ENCODE results near the gene KTN1.

The KTN1 gene

GRCh38 chr14:55604900-55605418, 25.0 kb downstream of the KTN1 start:
- peaks cover 35% of the 10 kb centered on the region for H4K20me1 ChIP-seq (ENCODE audit: low read depth, low read length)
- no peak overlapping the region for H3K9ac ChIP-seq (ENCODE audit: low read length)

GRCh38 chr14:55605793-55606192, 25.8 kb downstream of the KTN1 start:
- Histone ChIP-seq H4K20me1 (ENCODE audit: low read depth, low read length) (peaks cover 31% of the 10 kb centered on the region), H3K9me2 (replicated peaks; ENCODE audit: insufficient read depth, low read length) (no peaks in the 10 kb centered on the region), H3K4me3 (ENCODE audit: insufficient read depth, low read length, poor library complexity, severe bottlenecking) (no peak overlapping the region), H3K4me2 (ENCODE audit: low read depth, low read length, poor library complexity, severe bottlenecking) (no peak overlapping the region), H2AFZ (ENCODE audit: low read depth, low read length, severe bottlenecking) (no peak overlapping the region), H3K27ac (ENCODE audit: low read depth, low read length) (no peak overlapping the region), H3K9me3 (ENCODE audit: insufficient read depth, low read length) (no peaks in the 10 kb centered on the region), H3K36me3 (ENCODE audit: low read length) (no peaks in the 10 kb centered on the region), H3K9ac (ENCODE audit: low read length) (no peak overlapping the region), H3K27me3 (ENCODE audit: low read length) (no peaks in the 10 kb centered on the region), H3K79me2 (ENCODE audit: insufficient read depth, low read length) (peaks cover 99% of the 10 kb centered on the region), H3F3A (ENCODE audit: insufficient read depth) (no peaks in the 10 kb centered on the region)
- TF ChIP-seq CTCF (IDR thresholded peaks at IDR 0.05; ENCODE audit: insufficient read depth, low read length, poor library complexity, severe bottlenecking) (no peak), EZH2phosphoT487 (conservative IDR thresholded peaks at IDR 0.05; ENCODE audit: low read length) (no peak)

More at GRCh38 chr14:55604900-55605418, 25.0 kb downstream of the KTN1 start:
- H3K79me2 ChIP-seq (ENCODE audit: insufficient read depth, low read length), result peaks cover 99% of the 10 kb centered on the region
- no peaks in the 10 kb centered on the region for H3K27me3 ChIP-seq (ENCODE audit: low read length)
- no peak overlapping the region for H3K4me3 ChIP-seq (ENCODE audit: insufficient read depth, low read length, poor library complexity, severe bottlenecking)
- no peak overlapping the region for H3K4me2 ChIP-seq (ENCODE audit: low read depth, low read length, poor library complexity, severe bottlenecking)
- no peaks in the 10 kb centered on the region for H3K36me3 ChIP-seq (ENCODE audit: low read length)
- no peaks in the 10 kb centered on the region for H3F3A ChIP-seq (ENCODE audit: insufficient read depth)
- no peaks in the 10 kb centered on the region for H3K9me2 ChIP-seq (replicated peaks; ENCODE audit: insufficient read depth, low read length)
- no peaks in the 10 kb centered on the region for H3K9me3 ChIP-seq (ENCODE audit: insufficient read depth, low read length)
- H3K27ac ChIP-seq (ENCODE audit: low read depth, low read length), result no peak overlapping the region
- H2AFZ ChIP-seq (ENCODE audit: low read depth, low read length, severe bottlenecking), result no peak overlapping the region
- TF ChIP-seq EZH2phosphoT487 (conservative IDR thresholded peaks at IDR 0.05; ENCODE audit: low read length) (no peak), CTCF (IDR thresholded peaks at IDR 0.05; ENCODE audit: insufficient read depth, low read length, poor library complexity, severe bottlenecking) (no peak)

GRCh38 chr14:55607386-55607785, 27.4 kb downstream of the KTN1 start:
- Histone ChIP-seq H3K9me3 (ENCODE audit: insufficient read depth, low read length) (no peaks in the 10 kb centered on the region), H3K4me3 (ENCODE audit: insufficient read depth, low read length, poor library complexity, severe bottlenecking) (no peak overlapping the region), H4K20me1 (ENCODE audit: low read depth, low read length) (peaks cover 26% of the 10 kb centered on the region), H3K79me2 (ENCODE audit: insufficient read depth, low read length) (peaks cover 99% of the 10 kb centered on the region), H3K27me3 (ENCODE audit: low read length) (no peaks in the 10 kb centered on the region), H2AFZ (ENCODE audit: low read depth, low read length, severe bottlenecking) (no peak overlapping the region), H3K27ac (ENCODE audit: low read depth, low read length) (no peak overlapping the region), H3F3A (ENCODE audit: insufficient read depth) (no peaks in the 10 kb centered on the region), H3K36me3 (ENCODE audit: low read length) (0 out of 2 replicates have a peak, but pooled peaks cover 5% of the 10 kb centered on the region), H3K9me2 (replicated peaks; ENCODE audit: insufficient read depth, low read length) (no peaks in the 10 kb centered on the region), H3K4me2 (ENCODE audit: low read depth, low read length, poor library complexity, severe bottlenecking) (no peak overlapping the region), H3K9ac (ENCODE audit: low read length) (no peak overlapping the region)
- TF ChIP-seq CTCF (IDR thresholded peaks at IDR 0.05; ENCODE audit: insufficient read depth, low read length, poor library complexity, severe bottlenecking) (no peak), EZH2phosphoT487 (conservative IDR thresholded peaks at IDR 0.05; ENCODE audit: low read length) (no peak)
